NCI-H82 treated with DMSO at 0.1 percent for 48 hours (cell line): ENCODE results near the gene BTBD9.
A peak's percentile ranks its signal among the peaks of the same experiment; 100 is the strongest.

Experiments used
- DNase-seq: peaks from one replicate; lab custom pipeline; 2025; ENCODE audit not compliant: unreplicated experiment; lab: John Stamatoyannopoulos, UW

Gene BTBD9

GRCh38 chr6:38639498-38640215 is at the start of gene BTBD9:
TSS of gene BTBD9 (minus strand) at chr6:38639929.
- no peak for DNase-seq

DNA sequence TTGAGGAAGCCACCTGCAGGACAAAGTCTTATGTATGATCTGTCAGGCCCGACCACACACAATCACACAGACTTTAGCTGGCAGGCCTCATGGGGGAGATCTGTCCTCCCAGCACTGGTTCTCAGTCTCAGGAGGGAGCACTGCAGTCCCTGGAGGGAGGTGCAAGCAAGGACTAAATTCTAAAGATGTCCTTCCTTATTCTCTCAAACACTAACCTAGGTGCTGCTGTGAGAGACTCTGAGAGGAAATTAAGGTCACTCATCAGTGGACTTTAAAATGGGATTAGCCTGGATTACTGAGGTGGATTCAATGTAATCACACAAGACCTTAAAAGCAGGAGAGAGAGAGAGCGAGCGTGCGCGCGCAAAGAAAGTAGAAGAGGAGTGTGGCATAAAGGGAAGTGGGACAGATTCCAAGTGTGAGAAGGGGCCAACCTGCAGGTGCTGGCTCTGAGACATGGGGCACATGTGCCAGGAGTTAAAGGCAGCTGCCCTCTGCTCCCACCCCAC is 48.9 kb upstream of the BTBD9 start:
- peak; percentile 79 for DNase-seq

- DNase-seq, result no peak
Observed at GRCh38 chr6:38687549-38687948, 47.8 kb upstream of the BTBD9 start.

DNA sequence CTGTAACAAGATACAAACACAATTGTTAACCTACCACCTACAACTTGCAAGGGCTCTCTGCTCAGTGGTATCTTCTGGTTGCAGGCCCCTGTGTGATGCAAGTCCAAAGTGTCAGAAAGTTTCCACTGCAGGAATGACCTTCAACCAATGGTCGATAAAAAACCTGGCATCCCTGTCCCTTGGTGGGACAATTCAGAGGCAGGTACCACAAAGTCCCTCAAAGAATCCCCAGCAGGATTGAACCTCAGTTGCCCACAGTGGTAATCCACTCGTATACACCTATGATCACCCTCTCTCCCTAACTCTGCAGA is 47.3 kb upstream of the BTBD9 start:
- no peak for DNase-seq

- DNase-seq, result no peak
Observed at GRCh38 chr6:38686270-38687042, 46.7 kb upstream of the BTBD9 start.

DNA sequence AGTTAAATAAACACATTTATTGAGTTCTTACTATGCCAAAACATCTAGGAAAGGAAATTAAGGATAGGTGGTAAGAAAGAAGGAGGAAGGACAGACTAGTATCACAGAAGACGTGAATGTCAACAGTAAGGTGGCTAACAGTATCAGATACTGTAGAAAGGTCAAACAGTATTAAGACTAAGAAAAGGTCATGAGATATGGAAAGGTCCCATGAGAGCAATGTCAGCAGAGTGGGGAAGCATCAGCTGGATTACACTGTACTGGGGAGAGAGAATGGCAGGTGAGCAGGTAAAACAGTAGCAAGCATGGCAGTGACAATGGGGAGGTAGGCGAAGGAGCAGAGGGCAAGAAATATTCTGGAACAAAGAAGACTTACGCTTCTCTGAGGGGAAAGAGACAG is 45.2 kb upstream of the BTBD9 start:
- no peak for DNase-seq

DNA sequence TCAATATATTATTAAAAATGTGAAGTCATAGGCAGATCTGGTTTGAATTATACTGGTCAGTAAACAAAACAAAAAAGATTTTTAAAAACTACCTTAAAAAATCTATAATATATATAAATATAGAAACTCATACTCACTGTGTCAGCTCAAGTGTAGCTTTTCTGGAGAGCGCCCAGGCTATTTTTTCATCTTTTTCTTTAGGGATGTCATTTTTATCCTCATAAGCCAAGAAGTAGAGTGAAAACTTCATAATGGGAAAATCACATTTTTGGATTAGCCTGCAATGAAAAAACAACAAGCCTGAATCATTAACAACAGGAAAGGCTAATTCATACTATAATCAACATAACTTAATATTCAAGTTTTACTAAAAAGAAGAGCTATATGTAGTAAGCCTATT is 44.5 kb upstream of the BTBD9 start:
- DNase-seq, result no peak

DNA sequence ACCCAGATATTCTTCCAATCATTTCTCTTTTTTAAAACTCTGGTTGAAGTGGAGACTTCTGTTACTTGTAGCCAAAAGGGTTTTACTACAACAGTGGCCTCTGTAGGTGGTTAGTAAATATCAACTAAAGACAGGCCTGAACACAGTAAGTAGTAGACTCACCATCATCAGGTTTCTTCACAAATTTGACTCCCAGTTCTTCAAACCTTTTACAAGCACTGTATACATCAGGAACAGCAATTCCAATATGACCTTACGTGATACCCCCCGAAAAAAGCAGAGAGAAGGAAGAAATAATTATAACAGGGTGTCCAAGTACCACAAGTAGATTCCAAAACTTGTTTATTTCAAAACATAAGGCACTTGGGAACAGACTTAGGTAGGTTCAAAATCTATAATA is 42.1 kb upstream of the BTBD9 start:
- DNase-seq, result no peak

DNA sequence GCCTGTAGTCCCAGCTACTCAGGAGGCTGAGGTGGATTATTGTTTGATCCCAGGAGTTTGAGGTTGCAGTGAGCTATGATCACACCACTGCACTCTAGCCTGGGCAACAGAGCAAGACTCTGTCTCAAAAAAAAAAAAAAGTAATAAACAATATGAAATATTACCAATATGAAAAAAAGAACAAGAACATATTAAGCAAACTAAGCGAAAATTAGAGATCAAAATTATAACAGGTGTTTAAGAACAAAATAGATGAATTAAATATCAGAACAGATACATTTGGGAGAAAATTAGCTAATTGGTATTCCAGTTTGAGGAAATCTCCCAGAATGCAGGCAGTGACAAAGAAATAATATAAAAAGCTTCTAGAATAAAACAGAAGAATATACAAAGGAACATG is 39.9 kb upstream of the BTBD9 start:
- DNase-seq, result no peak

GRCh38 chr6:38678178-38678760 is 38.5 kb upstream of the BTBD9 start:
- DNase-seq, result no peak

GRCh38 chr6:38676974-38677544 is 37.3 kb upstream of the BTBD9 start:
- no peak for DNase-seq

DNA sequence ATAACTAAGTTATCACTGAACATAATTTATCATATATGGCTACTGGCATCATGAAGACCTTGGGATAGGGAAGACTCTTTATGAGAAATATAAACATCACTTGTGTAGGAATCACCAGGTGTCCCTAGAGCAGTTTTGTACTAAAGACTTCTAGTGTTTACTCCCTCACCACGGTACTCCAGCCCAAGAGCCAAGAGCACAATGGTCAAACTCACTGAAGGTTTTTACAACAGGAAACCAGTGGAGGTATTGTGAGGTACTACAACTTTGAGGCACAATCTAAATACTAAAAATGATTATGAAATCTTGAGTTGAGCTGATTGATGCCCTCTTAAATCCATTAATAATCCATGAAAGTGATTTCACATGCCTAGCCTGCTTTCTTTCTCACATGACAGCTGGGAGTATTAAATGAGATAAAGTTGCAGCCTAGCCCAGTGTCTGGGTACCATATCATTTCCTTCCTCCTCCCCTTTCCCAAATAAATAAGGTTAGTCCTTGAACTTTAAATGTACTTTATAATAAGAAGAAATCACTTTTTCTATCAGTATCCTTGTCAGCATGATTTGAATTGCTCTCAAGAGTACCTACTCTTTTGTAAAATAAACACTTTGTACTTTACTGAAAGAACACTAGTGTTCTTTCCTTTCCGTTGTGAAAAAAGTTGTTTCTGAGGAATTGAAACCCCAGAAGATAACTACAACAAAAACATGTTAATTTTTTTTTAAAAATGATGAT is 36.7 kb upstream of the BTBD9 start:
- no peak for DNase-seq

GRCh38 chr6:38673397-38674165 is 33.9 kb upstream of the BTBD9 start:
- no peak for DNase-seq

DNA sequence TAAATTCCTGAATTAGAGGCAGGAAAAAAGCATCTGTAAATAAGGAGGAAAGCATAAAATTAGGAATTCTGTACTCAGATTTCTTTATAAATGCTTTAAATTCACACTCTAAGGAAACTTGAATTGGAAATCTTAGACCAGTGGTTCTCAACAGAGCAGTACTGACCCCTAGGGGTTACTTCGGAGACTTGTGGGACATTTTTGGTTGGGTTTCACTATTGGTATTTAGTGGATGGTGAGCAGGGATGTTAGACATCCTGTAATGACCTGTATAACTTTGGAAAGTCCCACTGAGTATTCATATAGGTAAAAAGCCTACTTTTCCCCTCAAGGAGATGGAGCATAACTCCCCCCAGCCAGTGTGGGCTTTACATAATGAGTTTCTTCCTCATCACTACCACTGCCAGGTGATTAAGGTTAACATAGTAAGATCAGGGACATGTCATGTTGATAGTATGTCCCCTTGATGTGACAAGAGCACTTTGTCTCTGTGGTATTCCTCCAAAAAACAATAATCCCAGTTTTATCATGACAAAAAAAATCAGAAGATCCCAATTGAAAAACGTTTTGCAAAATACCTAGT is 32.2 kb upstream of the BTBD9 start:
- peak; percentile 18 for DNase-seq

- no peak for DNase-seq
Observed at GRCh38 chr6:38658418-38659167, 18.9 kb upstream of the BTBD9 start.

DNA sequence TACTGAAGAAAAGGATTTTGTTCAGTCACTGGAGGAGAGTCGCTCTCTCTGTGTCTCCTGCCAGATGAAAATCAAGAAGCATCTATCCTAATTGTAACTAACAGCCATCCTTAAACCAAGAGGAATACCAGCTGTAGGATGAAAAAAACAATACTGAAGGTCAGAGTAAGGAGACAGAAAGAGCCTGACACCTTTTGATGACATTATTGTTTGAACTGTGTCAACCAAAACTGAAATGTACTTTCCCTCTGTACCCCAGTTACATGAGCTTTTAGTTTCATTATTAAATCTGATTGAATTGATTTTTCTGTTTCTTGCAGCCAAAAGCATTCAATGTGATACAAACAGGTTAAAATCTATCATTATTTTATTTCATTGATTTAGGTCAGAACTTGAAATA is 17.2 kb upstream of the BTBD9 start:
- DNase-seq, result no peak

DNA sequence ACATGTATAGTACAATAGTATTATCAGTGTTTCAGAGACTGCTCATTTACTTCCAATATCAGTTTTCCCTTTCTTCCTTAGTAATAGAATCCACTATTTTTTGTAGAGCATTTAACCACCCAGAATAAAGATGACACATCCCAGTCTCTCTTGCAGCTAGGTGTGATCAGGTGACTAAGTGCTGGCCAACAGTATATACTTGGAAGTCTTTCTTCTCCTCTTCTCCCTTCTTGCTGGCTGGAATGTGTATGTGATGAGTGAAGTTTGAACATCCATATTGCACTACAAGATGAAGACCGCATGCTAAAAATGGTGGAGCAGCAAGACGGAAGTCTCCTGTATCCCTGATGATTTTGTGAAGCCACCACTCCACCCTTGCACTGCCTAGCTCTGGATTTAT is 14.5 kb upstream of the BTBD9 start:
- no peak for DNase-seq

DNA sequence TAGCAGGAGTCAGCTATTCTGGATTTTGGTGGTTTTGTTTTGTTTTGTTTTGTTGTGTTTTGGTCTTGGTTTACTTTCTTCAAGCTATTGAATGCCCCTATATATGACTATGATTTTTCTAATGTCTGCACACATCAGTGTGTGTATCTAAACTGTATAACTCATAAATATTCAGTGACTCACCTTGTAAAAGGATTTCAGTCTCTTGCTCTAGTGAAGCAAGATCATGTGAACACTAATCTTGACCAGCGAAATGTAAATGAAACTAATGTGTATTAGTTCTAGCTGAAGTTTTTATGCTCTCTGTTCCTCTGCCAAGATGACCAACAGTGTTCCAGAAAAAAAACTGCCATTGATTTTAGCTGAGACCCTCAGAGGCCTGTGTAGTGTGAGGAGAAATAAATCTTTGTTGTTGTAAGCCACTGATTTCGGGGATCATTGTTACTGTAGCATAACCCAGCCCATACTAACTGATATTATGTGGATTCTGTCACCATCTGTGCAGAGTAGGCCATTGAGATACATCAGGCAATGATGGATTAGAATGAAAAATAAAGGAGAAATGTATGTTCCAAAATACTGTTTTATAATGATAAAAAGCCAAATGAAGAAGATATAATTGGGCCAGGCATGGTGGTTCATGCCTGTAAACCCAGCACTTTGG is 11.5 kb upstream of the BTBD9 start:
- DNase-seq, result no peak

- no peak for DNase-seq
Observed at GRCh38 chr6:38650207-38650752, 10.6 kb upstream of the BTBD9 start.
